Right cardiac atrium (tissue), 5 donors: ENCODE results near the gene TBCD. TPM values are rescaled to one million over a fixed set of nuclear protein-coding genes. Genes with fewer than 3 reads are reported as not detected.
"Not testable (repeated sequence)": the region's sequence is repeated elsewhere in the genome, so short reads cannot be mapped to it uniquely, and the experiment has no call there.

Source experiments
- ATAC-seq, 2 donors: fragments of 200-7000 bp; cut with Tn5 transposase; one replicate each; pipeline versions ENCODE4 v1.8.0 to v1.9.1; 2020; ENCODE audit warnings: moderate library complexity in 2 of 2, mild to moderate bottlenecking in 1 of 2
- DNase-seq, 3 donors: peaks; one replicate each; pipeline ENCODE4 v3.0.0-alpha.2; 2020
- H3K27ac ChIP-seq: one replicate; pipeline ENCODE4 v1.5.1; 2013; ENCODE audit warnings: mild to moderate bottlenecking, low read length, control low read depth, moderate library complexity
- H3K27me3 ChIP-seq: one replicate; pipeline ENCODE4 v1.6.1; 2013; ENCODE audit not compliant: control insufficient read depth, insufficient read depth
- H3K4me1 ChIP-seq: one replicate; pipeline ENCODE4 v1.6.1; 2013; ENCODE audit warnings: low read length; ENCODE audit not compliant: control insufficient read depth, insufficient read depth
- H3K4me3 ChIP-seq: one replicate; pipeline ENCODE4 v1.5.1; 2013; ENCODE audit warnings: low read length, control low read depth
- H3K9me3 ChIP-seq: one replicate; pipeline ENCODE4 v1.6.1; 2013; ENCODE audit warnings: low read length; ENCODE audit not compliant: control insufficient read depth
- WGBS: extraction: QIAGEN DNeasy Blood & Tissue Kit; methylation state at CpG from one replicate; pipeline ENCODE4 v1.1.7; 2013; 5-methylcytosine and 5-hydroxymethylcytosine counted together
- intact Hi-C, 4 donors: fragments of 100-400 bp; cut with DNase I; formaldehyde crosslinking; loops; one replicate each; pipeline versions ENCODE4 v1.11.0 to v1.14.0; 2022 to 2023
- polyA plus RNA-seq: library from polyadenylated mRNA; stranded (reverse); fragments of 200-250 nt; gene quantifications from one replicate; pipeline ENCODE4 v1.2.3, GENCODE V29; 2013
- total RNA-seq, 4 donors: library from RNA; stranded (reverse); fragmentation: NEBNext Ultra II Directional; extraction: Animal tissue kit (Norgen Biotek cat#: 25700); gene quantifications; one replicate each; pipeline ENCODE4 v1.2.1, GENCODE V29; 2021
- donor health status: healthy with polysubstance abuse.
- donor health status: DM: no; HTN: yes; CAD: no.
- donor health status: DM: no; HTN: no; CAD: no.
- donor health status: DM: no; HTN: yes; CAD: no; lungs with severe emphysema.
- donor health status: DM: yes; HTN: yes; CAD: no.

The TBCD gene
- total and polyA plus RNA-seq, 5 donors: 36.2 to 43.9 (median 41.2) TPM

GRCh38 chr17:82774456-82774855 lies 22.6 kb downstream of the TBCD start:
- H3K4me3 ChIP-seq, DNase-seq, ATAC-seq, H3K9me3 ChIP-seq, H3K27ac ChIP-seq, H3K4me1 ChIP-seq, H3K27me3 ChIP-seq: not testable (repeated sequence)
- intact Hi-C loops: loop anchor here in 1 of 4 donors (10.0 kb wide), 2 partner anchors 110 to 420 kb away; partner anchors contain the start of gene TEX19
- 85% methylated on average over 19 of the region's 19 CpGs for WGBS

DNA sequence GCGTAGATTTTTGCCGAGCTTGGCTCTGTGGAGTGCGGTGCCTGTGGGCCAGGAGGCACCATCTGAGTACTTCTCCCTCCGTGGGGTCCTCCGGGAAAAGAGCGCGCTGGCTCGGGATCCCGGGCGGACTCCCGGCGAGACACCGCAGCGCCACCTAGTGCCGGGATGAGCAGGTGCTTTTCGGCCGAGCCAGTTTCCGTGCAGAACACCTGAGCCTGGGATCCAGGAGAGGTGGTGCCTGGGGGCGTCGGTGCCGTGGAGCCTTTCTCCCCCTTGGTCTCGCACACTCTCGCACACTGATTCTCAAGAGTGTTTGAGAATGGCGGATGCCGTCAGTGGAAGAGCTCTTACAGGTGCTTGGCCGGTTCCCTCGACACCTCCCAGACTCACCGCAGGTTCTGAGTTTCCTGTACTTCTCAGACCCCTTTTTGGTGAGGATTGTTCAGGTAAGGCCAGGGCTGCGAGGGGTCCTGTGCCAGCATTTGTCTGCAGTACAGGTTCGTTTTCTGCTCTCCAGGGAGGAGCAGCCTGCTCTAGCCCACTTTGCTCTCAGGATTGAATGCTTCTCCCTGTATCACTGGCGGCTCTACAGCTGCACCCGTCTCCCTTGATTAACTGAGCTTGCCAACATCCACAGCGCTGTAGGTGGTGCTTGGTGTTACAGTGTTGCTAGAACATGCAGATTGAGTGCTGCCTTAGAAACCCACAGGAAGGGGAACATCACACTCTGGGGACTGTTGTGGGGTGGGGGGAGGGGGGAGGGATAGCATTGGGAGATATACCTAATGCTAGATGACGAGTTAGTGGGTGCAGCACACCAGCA lies 23.3 kb downstream of the TBCD start:
- H3K27ac ChIP-seq: no peak overlapping the region

DNA sequence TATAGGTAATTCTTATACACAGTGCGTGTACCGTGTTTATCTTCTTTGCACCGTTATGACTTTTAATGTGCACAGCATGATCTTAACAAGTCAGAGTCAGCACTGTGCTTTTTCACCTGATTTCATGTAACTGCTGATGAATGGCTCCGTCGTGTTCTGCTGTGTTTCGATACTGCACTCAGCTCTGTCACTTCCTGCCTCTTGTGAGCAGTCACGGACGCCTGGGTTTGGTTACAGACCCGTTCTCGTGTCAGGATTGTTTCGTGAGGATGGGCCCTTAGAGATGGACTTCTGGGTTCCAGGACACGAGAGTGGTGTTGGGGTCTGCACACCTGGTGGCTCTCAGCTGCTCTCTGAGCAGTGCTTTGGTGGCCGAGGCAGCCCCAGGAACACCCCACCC lies 24.6 kb downstream of the TBCD start:
- intact Hi-C loops: loop anchor here in 1 of 4 donors (10.0 kb wide), 2 partner anchors 112 to 422 kb away; partner anchors contain the start of gene TEX19
- no peak overlapping the region for H3K27ac ChIP-seq
- H3K27me3 ChIP-seq: no peaks in the 10 kb centered on the region
- 93% methylated on average over 13 of the region's 13 CpGs for WGBS
- H3K4me3 ChIP-seq: no peak overlapping the region
- H3K4me1 ChIP-seq: no peaks in the 10 kb centered on the region
- ATAC-seq (no peak), DNase-seq (no peak)
- no peaks in the 10 kb centered on the region for H3K9me3 ChIP-seq

More for the DNA sequence above, 23.3 kb downstream of the TBCD start:
- no peak overlapping the region for H3K4me3 ChIP-seq
- no peaks in the 10 kb centered on the region for H3K27me3 ChIP-seq
- peak; percentile 73 to 90 (median 88) for DNase-seq
- H3K4me1 ChIP-seq: no peaks in the 10 kb centered on the region
- WGBS: 38% methylated on average over 33 of the region's 34 CpGs
- peak; percentile 44 to 60 for ATAC-seq
- no peaks in the 10 kb centered on the region for H3K9me3 ChIP-seq
- intact Hi-C loops: loop anchor here in 1 of 4 donors (10.0 kb wide), 2 partner anchors 110 to 420 kb away; partner anchors contain the start of gene TEX19

- not testable (repeated sequence) for ATAC-seq, H3K4me3 ChIP-seq, H3K9me3 ChIP-seq, H3K27me3 ChIP-seq, DNase-seq, H3K27ac ChIP-seq, H3K4me1 ChIP-seq
- WGBS: 72% methylated on average over 20 of the region's 21 CpGs
- intact Hi-C loops: loop anchor here in 1 of 4 donors (10.0 kb wide), 2 partner anchors 113 to 423 kb away; partner anchors contain the start of gene TEX19
Observed at GRCh38 chr17:82777778-82778375, 26.0 kb downstream of the TBCD start.

- no peak overlapping the region for H3K4me3 ChIP-seq
- intact Hi-C loops: loop anchor here in 1 of 4 donors (10.0 kb wide), 2 partner anchors 115 to 425 kb away; partner anchors contain the start of gene TEX19
- WGBS: 87% methylated on average over 23 of the region's 23 CpGs
- H3K9me3 ChIP-seq: no peaks in the 10 kb centered on the region
- no peak overlapping the region for H3K27ac ChIP-seq
- H3K4me1 ChIP-seq: no peaks in the 10 kb centered on the region
- H3K27me3 ChIP-seq: no peaks in the 10 kb centered on the region
- ATAC-seq (no peak), DNase-seq (no peak)
Observed at GRCh38 chr17:82779541-82779940, 27.7 kb downstream of the TBCD start.

GRCh38 chr17:82780195-82780594 lies 28.3 kb downstream of the TBCD start:
- H3K4me1 ChIP-seq: no peaks in the 10 kb centered on the region
- intact Hi-C loops: loop anchor here in 3 of 4 donors (5.0 to 10.0 kb wide), 5 partner anchors 132 to 185 kb away; no protein-coding TSS in a partner anchor
- 68% methylated on average over 12 of the region's 12 CpGs for whole genome bisulfite sequencing
- H3K27me3 ChIP-seq: no peaks in the 10 kb centered on the region
- no peak overlapping the region for H3K4me3 ChIP-seq
- no peak for ATAC-seq
- DNase-seq: no peak
- no peaks in the 10 kb centered on the region for H3K9me3 ChIP-seq
- H3K27ac ChIP-seq: no peak overlapping the region

DNA sequence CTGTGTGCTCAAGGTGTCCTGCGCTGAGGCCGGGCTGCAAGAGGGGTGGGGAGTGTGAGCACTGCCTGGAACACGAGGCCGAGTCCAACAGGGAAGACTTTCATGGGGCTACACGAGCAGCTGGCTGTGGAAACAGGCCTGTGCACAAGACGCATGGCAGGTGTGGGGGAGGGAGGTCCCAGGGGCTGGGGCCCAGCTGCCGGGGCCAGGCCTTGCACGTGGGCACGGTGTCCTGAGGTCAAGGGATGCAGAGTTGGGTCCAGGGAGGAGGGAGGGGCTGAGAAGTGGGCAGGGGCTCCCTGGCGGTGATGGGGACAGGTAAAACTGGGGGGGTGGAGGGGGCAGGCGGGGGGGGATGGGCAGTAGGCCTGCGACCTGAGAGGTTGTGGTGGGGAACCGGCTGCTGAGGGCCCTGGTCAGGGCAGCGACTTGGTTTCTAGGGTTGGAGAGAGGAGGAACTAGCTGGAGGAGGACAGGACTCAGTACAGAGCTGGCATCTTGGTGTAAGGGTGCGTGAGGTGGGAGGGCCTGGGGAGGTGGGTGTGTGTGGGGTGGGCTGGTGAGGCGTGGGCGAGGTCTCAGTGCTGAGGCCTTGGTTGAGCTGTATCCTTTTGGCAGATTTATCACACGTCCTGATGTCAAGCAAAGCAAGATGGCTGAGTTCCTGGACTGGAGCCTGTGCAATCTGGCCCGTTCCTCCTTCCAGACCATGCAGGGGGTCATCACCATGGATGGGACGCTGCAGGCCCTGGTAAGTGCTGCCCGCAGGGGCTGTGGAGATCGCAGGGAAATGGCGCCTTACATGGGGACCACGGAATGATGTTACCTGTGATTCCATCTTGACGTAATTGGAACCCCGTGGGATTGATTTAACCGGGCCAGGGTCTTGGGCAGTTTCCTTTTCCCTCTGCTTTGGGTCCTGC lies 29.4 kb downstream of the TBCD start:
- Histone ChIP-seq H3K4me3 (no peak overlapping the region), H3K9me3 (no peaks in the 10 kb centered on the region), H3K27me3 (no peaks in the 10 kb centered on the region), H3K27ac (no peak overlapping the region), H3K4me1 (no peaks in the 10 kb centered on the region)
- WGBS: 82% methylated on average over 27 of the region's 27 CpGs
- intact Hi-C loops: loop anchor here in 3 of 4 donors (5.0 to 10.0 kb wide), 5 partner anchors 131 to 184 kb away; no protein-coding TSS in a partner anchor
- peak; percentile 22 to 23 for ATAC-seq
- peak in 1 of 3 donors; percentile 69 for DNase-seq

GRCh38 chr17:82781894-82782274 lies 30.0 kb downstream of the TBCD start:
- Histone ChIP-seq H3K4me3 (no peak overlapping the region), H3K27me3 (no peaks in the 10 kb centered on the region), H3K4me1 (no peaks in the 10 kb centered on the region), H3K9me3 (no peaks in the 10 kb centered on the region), H3K27ac (no peak overlapping the region)
- intact Hi-C loops: loop anchor here in 3 of 4 donors (5.0 to 10.0 kb wide), 5 partner anchors 130 to 183 kb away; no protein-coding TSS in a partner anchor
- DNase-seq (peak; percentile 82 to 93 (median 92)), ATAC-seq (peak; percentile 93 to 94)
- 21% methylated on average over 8 of the region's 8 CpGs for WGBS

- H3K4me3 ChIP-seq: no peak overlapping the region
- H3K4me1 ChIP-seq: no peaks in the 10 kb centered on the region
- peak in 1 of 2 donors; percentile 15 for ATAC-seq
- no peaks in the 10 kb centered on the region for H3K9me3 ChIP-seq
- no peak overlapping the region for H3K27ac ChIP-seq
- peak in 1 of 3 donors; percentile 56 for DNase-seq
- H3K27me3 ChIP-seq: no peaks in the 10 kb centered on the region
- WGBS: 73% methylated on average over 42 of the region's 42 CpGs
- intact Hi-C loops: loop anchor here in 3 of 4 donors (5.0 to 10.0 kb wide), 5 partner anchors 130 to 182 kb away; no protein-coding TSS in a partner anchor
Observed at GRCh38 chr17:82782657-82783207, 30.9 kb downstream of the TBCD start.

DNA sequence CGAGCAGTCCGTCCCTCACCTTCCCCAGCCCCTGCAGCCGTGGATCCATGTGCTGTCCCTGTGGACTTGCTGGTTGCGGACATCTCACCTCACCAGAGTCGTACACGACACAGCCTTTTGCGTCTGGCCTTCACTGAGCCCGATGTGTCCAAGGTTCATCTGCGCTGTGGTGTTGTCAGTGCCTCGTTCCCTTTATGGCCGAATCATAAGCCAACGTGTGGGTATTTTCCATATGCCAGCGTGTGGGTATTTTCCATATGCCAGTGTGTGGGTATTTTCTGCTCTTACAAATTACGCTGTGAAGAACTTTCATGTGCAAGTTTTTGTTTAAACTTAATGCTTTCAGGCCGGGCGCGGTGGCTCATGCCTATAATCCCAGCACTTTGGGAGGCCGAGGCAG lies 31.6 kb downstream of the TBCD start:
- H3K9me3 ChIP-seq: no peaks in the 10 kb centered on the region
- H3K27ac ChIP-seq: no peak overlapping the region
- no peaks in the 10 kb centered on the region for H3K4me1 ChIP-seq
- peak in 1 of 3 donors; percentile 9 for DNase-seq
- WGBS: 93% methylated on average over 18 of the region's 18 CpGs
- no peaks in the 10 kb centered on the region for H3K27me3 ChIP-seq
- intact Hi-C loops: loop anchor here in 3 of 4 donors (5.0 to 10.0 kb wide), 5 partner anchors 129 to 181 kb away; no protein-coding TSS in a partner anchor
- H3K4me3 ChIP-seq: no peak overlapping the region
- no peak for ATAC-seq
